Measurements from ENCODE around the gene ATM.
"Not testable (repeated sequence)": the region's sequence is repeated elsewhere in the genome, so short reads cannot be mapped to it uniquely, and the experiment has no call there.

The ATM gene

DNA sequence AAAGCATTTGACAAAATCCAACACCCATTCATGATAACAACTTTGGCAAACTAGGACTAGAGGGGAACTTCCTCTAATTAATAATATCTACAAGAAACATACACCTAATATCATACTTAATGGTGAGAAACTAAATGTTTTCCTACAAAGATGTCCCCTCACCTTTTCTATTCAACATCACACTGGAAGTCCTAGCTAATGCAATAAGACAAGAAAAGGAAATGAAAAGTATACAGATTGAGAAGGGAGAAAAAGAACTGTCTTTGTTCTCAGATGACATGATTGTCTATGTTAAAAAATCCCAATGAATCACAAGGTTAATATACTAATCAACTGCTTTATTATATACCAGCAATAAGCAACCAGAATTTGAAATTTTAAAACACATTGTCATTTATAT is 192.1 kb downstream of the ATM start:
- TF ChIP-seq, protein P1, sequence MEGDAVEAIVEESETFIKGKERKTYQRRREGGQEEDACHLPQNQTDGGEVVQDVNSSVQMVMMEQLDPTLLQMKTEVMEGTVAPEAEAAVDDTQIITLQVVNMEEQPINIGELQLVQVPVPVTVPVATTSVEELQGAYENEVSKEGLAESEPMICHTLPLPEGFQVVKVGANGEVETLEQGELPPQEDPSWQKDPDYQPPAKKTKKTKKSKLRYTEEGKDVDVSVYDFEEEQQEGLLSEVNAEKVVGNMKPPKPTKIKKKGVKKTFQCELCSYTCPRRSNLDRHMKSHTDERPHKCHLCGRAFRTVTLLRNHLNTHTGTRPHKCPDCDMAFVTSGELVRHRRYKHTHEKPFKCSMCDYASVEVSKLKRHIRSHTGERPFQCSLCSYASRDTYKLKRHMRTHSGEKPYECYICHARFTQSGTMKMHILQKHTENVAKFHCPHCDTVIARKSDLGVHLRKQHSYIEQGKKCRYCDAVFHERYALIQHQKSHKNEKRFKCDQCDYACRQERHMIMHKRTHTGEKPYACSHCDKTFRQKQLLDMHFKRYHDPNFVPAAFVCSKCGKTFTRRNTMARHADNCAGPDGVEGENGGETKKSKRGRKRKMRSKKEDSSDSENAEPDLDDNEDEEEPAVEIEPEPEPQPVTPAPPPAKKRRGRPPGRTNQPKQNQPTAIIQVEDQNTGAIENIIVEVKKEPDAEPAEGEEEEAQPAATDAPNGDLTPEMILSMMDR (IDR thresholded peaks at IDR 0.05): no peak
- Histone ChIP-seq H3K4me3 (no peak overlapping the region), H3K27ac (no peak overlapping the region)
- no peak for DNase-seq (ENCODE audit: low spot score)

DNA sequence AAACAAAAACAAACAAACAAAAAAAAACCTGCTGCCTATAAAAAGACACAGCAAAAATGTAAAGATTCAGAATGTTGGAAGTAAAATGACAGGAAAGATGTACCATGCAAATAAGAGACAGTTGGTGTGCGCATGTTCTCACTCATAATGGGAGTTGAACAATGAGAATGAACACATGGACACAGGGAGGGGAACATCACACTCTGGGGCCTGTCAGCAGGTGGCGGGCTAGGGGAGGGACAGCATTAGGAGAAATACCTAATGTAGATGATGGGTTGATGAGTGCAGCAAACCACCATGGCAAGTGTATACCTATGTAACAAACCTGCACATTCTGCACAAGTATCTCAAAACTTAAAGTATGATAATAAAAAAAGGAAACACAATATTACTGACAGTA is 194.7 kb downstream of the ATM start:
- H3K4me3 ChIP-seq; DNase-seq (ENCODE audit: low spot score); H3K27ac ChIP-seq: not testable (repeated sequence)

Data from coronary artery (tissue), 2 donors.